GM12873 (cell line): ENCODE measurements around the gene RHO.

Source experiments
- TF ChIP-seq, protein P1 (sequence below): IDR thresholded peaks from 2 replicates; pipeline ENCODE4 v1.5.1; 2012; ENCODE audit warnings: low read depth, mild to moderate bottlenecking, moderate library complexity, low read length, control low read depth; ENCODE audit not compliant: insufficient read depth; ENCODE audit errors: missing control alignments

RHO gene

DNA sequence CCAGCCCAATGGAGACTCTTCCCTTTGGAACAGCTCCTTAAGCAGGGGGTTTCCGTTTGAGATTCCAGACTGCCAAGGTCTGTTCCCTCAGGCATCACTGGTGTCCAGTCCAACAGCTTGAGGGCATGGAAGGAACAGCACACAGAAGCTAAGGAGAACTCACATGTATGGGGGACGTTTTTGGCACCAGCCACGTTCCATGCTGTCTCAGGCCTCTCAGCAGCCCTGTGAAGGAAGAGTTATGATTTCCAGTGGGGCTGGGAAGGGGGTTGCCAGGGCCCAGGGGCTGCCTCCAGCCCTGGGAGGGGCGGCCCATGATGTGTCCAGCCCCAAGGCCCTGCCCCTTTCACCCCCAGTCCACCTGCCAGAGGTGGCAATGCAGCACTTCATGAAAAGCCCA is 7.5 kb upstream of the RHO start:
- TF ChIP-seq, protein P1, sequence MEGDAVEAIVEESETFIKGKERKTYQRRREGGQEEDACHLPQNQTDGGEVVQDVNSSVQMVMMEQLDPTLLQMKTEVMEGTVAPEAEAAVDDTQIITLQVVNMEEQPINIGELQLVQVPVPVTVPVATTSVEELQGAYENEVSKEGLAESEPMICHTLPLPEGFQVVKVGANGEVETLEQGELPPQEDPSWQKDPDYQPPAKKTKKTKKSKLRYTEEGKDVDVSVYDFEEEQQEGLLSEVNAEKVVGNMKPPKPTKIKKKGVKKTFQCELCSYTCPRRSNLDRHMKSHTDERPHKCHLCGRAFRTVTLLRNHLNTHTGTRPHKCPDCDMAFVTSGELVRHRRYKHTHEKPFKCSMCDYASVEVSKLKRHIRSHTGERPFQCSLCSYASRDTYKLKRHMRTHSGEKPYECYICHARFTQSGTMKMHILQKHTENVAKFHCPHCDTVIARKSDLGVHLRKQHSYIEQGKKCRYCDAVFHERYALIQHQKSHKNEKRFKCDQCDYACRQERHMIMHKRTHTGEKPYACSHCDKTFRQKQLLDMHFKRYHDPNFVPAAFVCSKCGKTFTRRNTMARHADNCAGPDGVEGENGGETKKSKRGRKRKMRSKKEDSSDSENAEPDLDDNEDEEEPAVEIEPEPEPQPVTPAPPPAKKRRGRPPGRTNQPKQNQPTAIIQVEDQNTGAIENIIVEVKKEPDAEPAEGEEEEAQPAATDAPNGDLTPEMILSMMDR: no peak

DNA sequence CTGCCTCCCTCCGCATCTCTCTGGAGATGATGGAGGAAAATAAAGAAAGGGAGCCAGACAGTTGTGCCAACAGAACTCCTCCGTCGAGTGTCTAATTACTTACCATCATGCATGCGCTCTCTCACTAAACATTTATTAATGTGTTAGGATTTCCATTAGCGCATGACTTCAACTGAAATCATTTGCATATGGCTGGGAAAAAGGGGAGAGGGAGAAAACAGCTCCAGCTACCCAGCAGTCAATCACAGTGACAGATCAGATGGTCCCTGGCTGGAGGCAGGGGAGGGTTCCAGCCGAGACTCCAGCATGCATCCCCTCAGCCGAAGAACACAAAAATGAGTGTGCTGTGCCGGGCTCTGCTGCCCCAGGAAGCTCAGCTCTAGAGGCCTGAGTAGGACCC is 6.8 kb upstream of the RHO start:
- TF ChIP-seq, protein P1: no peak

DNA sequence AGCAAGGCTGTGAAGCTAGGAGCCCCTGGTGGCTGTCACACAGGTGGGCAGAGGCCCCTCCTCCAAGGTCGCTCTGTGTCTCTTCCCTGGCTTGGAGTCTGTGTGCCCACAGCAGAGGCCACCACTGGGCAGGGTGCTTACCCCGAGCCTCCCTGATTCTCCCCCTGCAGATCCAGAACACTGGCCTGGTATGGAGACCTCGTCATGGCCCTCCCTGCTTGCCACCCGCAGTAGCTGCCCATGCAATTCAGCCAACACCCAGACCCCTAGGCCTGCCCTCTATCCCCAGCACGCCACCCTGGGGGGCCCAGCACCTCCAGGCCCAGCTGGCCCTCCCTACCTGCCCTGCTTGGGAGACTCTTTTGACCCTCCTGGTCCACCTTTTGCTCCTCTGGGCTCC is 5.5 kb upstream of the RHO start:
- TF ChIP-seq, protein P1: no peak

DNA sequence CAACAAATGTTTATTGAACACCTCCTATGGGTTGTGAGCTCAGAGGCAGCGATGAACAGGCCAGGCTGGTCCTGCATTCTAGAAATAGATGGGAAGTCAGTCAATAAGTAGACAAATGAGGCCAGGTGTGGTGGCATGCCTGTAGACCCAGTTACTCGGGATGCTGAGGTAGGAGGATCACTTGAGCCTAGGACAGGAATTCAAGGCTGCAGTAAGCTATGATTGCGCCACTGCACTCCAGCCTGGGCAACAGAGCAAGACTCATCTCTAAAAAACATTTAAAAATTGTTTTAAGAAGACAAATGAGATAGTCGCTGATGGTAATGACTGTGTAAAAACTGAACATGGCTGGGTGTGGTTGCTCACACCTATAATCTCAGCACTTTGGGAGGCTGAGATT is 4.4 kb upstream of the RHO start:
- TF ChIP-seq, protein P1: no peak

DNA sequence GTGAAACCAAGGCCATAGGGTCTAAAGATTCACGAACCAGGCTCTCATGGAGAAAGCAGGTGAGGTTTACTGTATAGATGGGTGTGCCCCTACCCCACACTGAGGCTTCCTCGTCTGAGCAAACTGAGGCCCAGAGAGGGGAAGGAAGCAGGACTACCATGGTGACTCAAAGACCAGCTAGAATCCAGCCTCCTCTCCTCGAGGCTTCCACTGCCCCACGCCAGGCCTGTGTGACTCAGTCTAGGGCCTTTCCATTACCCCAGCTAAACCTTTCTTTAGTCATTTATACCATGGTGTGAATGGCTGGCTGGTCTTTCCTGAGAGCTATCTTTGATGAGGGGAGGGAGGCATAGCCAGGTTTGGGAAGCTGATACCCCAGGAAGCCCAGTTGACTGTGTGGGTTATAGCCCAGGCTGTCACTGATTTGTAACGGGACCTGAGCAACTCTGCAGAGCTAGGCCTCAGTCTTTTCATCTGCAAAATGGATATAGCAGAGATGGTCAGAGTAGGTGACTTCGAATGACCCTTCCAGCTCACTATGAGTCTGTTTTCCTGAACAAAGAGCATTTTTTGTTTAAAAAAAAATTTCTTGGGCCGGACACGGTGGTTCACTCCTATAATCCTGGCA is 3.0 kb upstream of the RHO start:
- TF ChIP-seq, protein P1: no peak

DNA sequence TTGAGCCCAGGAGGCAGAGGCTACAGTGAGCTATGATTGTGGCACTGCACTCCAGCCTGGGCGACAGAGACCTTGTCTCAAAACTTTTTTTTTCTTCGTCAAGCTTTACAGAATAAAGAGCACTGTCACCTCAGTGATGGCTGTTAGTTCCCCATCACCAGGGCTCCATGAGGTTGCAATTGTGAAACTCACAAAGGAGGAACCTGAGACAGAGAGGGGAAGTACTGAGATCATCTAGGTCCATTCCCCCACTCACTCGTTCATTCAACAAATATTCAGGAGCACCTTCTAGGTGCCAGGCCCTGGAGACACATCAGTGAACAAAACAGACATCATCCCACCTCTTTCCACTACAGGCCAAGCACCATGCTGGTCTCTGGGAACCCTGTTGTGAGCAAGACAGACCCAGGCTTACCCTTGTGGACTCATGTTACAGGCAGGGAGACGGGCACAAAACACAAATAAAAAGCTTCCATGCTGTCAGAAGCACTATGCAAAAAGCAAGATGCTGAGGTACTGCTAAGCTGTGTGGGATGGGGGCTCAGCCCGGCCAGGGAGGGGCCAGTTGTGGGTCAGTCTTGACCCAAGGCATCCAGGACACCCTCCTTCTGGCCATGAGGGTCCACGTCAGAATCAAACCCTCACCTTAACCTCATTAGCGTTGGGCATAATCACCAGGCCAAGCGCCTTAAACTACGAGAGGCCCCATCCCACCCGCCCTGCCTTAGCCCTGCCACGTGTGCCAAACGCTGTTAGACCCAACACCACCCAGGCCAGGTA is 2.1 kb upstream of the RHO start:
- TF ChIP-seq, protein P1: no peak

DNA sequence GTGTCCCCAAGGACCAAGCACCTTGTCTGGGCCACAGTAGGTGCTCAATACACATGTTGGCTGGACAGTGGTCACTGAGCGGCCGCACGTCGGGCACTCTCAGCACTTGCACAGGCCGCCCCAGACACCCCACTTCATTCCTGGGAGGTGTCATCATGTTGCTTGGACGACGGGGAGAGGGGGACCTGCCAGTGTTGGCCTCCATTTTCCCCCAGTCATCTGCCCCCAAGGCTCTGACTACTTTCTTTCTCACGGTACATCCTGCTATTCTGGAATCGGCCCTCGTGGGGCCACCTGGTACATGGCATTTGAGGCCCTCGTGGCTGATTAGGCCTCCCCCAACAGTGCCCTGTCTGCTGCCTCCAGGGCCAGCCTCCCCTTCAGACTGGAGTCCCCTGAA is 1.2 kb upstream of the RHO start:
- TF ChIP-seq, protein P1: no peak
